ENCODE results near the gene DMRT2.

Gene DMRT2

DNA sequence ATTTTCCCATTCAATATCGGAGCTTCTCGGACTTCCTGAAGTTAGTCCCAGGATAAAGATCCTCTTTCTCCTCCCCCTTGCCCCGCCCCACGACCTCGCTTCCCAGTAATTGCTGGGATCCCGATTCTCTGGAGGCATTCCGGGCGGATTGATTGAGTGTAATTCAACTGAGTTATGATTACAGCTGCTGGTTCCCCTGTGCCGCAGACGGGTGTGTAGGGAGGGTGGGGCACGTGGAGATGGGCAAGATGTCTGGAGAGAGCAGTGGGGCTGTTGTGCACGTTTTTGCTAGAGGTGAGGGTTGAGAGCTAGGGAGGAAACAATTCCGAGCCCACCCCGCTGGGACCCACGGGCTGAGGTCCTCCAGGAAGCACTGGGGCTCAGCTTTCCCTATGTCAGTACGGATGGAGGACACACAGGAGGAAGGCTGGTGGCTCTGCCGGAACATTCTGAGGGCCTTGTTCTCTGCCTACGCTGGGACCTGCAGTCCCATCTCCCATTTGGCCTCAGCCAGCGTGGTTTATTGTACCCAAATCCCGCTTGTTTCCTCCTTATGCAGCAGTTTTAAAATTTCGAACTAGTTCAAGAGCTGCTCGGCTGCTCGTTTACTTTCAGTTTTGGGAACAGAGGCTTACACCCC is 2.4 kb upstream of the DMRT2 start:
- no peak for DNase-seq (ENCODE audit: low read depth, low spot score)

DNA sequence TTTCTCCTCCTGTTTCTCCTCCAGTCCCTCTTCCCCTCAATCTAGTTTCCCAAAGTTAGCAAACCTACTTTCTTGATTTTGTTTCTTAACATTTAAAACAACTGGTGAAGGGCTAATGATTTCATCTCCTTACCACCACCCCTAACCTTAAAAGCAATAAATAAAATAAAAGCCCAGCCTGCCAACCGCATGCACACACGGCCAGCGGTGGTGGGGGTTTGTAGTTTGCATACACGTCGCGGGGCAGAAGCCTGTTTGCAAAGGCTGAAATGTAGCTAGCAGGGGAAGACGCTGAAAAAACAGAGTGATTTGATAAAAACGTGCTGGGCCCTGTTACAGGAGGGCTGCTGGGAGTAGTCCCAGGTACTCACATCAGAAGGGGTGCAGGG is 1.9 kb upstream of the DMRT2 start:
- DNase-seq (ENCODE audit: low read depth, low spot score) = no peak

- DNase-seq (ENCODE audit: low read depth, low spot score) = no peak
Measured at GRCh38 chr9:1048811-1049210, 1.3 kb upstream of the DMRT2 start.

GRCh38 chr9:1049641-1050040 is 516 bp upstream of the DMRT2 start:
- no peak for DNase-seq (ENCODE audit: low read depth, low spot score)

DNA sequence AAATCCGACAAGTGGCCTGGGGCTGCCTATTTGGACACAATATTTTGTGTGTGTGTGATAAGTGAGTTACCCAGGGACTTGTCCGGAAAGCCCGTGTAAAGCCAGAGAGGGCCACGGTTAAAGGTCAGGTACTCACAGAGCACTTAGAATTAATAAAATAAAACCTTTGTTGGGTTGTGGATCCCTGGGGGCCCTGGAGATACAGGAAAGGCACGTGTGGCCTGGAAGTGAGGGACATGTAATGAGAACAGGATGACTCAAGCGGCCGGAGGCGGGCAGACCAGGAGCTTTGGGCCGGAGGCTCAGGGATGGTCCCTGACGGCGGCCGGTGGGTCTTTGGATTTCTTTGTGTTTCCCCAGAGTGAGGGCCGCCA is 1.0 kb downstream of the DMRT2 start:
- DNase-seq (ENCODE audit: low read depth, low spot score) = peak; percentile 4

GRCh38 chr9:1051584-1052275 is 1.6 kb downstream of the DMRT2 start:
- DNase-seq (ENCODE audit: low read depth, low spot score) = peak; percentile 38

GRCh38 chr9:1052365-1053281 is 2.5 kb downstream of the DMRT2 start:
- DNase-seq (ENCODE audit: low read depth, low spot score) = no peak

GRCh38 chr9:1053282-1053621 is 3.1 kb downstream of the DMRT2 start:
- DNase-seq (ENCODE audit: low read depth, low spot score) = no peak

DNA sequence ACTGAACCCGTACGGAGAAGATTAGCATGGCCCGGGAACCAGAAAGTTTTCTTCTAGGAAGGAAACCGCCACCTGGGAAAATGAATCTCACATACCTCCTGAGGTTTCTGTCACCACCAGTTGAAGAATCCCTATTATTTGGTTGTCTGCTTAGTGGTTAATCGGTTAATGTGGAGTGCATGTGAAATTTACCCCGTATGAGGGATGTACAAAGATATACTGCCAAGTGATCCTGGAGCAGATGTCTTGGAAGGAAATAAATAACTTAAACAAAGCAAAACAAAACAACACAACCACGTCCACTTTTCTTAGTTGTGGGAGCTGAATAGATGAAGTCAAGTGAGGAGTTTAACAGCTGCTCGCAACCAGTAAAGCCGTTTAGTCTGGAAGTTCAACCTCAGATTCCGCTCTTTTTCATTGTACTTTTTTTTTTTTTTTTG is 3.8 kb downstream of the DMRT2 start:
- DNase-seq (ENCODE audit: low read depth, low spot score) = no peak

GRCh38 chr9:1055166-1055565 is 5.0 kb downstream of the DMRT2 start:
- DNase-seq (ENCODE audit: low read depth, low spot score) = no peak

GRCh38 chr9:1057910-1058309 is 7.8 kb downstream of the DMRT2 start:
- DNase-seq (ENCODE audit: low read depth, low spot score) = no peak

- no peak for DNase-seq (ENCODE audit: low read depth, low spot score)
Measured at GRCh38 chr9:1058826-1059487, 8.8 kb downstream of the DMRT2 start.

DNA sequence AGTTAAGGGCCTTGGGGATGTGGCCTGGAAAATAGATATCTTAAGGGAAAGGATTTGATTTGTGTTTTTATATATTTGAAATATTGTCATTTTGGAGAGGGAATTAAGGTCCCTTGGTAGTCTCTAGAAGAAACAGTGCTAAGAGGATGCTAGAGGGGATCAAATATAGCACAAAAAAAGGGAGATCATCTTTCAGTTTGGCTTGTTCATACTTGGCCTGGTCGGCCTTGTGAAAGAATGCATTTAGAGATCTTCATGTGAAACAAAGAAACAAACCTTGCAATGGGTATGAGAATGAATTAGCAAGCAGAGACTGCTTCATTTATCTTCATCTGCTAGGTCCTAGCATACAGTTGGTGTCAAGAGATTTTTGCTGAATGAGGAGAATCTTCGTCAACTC is 15.0 kb downstream of the DMRT2 start:
- DNase-seq (ENCODE audit: low read depth, low spot score) = no peak

DNA sequence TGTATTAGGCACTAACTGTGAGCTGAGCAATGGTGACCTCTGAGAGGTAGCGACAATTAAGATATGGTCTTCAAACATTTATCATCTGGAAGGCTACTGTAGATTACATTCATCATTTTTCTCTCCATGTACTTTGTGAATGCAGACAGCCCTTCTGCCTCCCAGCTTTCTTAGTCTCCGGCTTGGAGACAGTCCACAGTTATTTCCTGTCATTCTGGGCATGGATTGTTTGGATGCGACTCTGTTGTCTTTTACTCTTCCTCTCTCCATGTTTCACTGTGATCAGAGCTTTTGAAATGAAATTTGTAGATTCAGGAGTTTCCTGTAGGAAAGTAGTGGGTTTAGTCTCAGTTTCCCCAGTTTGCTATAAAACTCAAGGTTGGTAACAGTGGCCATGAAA is 20.5 kb downstream of the DMRT2 start:
- no peak for DNase-seq (ENCODE audit: low read depth, low spot score)

DNA sequence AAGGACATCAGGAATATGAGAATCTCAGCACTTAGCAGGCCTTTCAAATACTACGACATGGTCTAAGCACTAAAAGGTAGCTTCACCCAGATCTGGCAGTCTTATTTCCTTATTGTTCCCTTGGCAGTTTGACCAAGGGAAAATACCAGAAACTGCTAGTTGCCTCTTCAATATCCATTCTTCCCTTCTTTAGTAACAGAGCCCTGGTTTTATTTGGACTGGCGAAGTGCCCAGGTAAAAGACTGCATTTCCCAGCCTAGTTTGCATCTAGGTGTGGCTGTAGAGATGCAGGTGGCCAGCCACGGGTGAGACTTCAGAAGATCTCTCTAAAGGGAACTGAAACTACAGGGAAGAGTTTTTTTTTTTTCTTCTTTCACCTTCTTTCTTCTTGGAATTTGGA is 21.6 kb downstream of the DMRT2 start:
- DNase-seq (ENCODE audit: low read depth, low spot score) = no peak

- DNase-seq (ENCODE audit: low read depth, low spot score) = no peak
Measured at GRCh38 chr9:1073497-1073896, 23.3 kb downstream of the DMRT2 start.

DNA sequence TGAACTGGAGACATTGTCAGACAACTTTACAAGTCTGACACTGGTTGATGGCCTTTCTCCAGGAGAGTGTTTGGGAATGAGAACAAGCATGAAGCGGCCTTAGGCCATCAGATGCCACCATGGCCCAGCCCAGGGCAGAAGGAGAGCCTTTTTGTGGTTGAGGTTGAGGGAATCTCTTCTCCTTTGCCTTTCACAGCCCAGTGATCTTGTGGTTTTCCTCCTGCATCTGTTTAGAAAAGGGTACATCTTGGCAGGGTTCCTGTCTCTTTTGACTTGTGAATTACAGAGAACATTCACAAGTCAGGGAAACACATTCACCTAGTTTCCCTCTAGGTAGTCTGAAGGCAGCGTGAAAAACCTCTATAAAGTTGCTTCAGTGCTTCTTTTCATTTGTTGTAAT is 27.5 kb downstream of the DMRT2 start:
- DNase-seq (ENCODE audit: low read depth, low spot score) = no peak

DNA sequence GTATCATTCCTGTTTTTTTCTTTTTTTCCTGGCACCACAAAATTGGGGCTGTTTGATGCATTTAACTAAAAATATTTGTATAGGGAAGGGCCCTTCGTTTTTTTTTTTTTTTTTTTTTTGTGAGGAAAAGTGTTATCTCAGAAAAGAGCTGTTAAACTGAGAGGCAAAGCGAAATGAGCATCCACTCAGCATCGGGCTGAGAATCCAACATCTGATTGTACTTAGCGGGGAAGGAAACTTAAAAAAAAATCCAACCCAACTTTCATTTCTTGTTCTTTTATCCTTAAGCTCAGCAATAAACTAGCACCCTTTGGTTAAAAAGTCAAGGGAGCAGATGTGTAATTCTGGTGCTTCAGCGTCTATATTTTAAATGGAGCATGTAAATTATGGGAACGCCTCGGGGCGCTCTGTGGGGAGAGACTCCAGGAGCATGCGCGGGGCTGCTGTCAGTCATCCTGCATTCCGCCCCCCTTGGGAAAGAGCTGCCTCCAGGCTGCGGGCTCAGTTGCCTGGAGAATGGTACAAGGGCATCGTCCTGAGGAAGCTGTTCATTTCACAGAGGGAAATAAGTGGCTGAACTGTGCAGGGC is 33.3 kb downstream of the DMRT2 start:
- peak; percentile 1 for DNase-seq (ENCODE audit: low read depth, low spot score)

DNA sequence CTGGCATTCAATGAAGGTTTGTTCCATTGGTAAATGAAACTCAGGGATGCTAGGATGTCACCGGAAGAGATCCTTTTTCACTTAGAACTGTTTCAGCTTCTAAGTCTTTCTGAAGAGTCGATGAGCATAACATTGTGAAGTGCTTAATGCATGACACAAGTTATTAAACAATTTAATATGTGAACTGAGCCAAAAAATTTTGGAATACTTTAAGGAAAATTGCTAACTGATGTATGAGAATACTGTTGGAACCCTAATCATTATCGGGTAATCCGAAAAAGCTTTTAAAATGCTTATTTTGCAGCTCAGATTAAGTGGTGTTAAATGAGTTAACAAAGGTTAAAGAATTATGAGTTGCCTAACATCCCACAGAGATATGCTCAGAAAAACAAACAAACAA is 34.9 kb downstream of the DMRT2 start:
- DNase-seq (ENCODE audit: low read depth, low spot score) = no peak

DNA sequence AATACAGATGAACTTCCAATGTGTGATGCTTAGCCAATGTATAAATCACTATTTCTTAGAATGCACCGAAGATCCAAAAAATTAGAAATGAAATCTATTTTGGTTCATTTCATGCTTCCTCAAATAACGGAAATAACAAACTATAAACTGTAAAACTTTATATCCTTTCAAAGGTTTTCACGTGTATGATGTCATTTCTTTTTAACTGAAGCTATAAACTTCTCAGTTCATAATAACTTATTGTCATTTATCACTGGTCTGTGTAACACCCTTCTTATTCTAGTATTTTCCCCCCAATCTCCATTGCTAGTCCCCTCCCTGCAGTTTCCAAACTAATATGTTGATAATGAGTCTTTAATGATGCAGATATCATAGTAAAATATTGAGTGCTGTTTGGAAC is 36.4 kb downstream of the DMRT2 start:
- DNase-seq (ENCODE audit: low read depth, low spot score) = no peak

DNA sequence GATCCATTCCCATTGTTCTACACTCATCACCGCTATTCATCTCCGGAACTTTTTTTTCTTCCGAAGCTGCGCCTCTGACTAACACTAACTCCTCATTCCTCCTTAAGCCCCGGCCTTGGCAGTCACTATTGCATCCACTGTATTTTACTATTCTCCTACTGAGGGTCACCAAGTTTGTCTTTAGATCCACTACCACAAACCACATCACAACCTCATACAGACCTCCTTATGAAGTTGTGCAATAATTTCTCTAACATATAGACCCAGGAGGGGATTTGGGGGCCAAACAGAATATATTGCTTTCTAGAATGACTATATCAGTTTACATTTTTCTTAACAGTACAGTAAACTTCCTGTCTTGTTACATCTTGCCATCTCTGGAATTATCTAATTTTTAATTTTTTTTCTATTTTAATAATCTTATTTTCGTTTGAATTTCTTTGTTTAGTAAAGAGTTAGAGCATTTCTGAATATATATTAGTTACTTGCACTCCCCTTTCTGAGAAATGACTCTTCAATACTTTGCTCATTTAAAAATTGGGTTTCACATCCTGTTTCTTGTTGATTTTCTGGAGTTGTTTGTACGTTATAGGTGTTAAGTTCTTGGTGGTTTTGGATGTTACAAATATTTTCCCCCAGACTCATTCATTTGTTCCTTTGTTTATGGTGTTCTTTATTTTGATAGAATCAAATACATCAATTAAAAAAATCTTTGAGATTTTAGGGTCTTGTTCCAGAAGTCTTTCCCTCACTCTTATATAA is 37.1 kb downstream of the DMRT2 start:
- no peak for DNase-seq (ENCODE audit: low read depth, low spot score)
